ENCODE data around the gene HPGD. TPM values are rescaled to one million over a fixed set of nuclear protein-coding genes. Genes with fewer than 3 reads are reported as not detected.

Gene HPGD
- total RNA-seq, 6 donors from 2014 or later = 39.8 to 181 (median 72.5) TPM

DNA sequence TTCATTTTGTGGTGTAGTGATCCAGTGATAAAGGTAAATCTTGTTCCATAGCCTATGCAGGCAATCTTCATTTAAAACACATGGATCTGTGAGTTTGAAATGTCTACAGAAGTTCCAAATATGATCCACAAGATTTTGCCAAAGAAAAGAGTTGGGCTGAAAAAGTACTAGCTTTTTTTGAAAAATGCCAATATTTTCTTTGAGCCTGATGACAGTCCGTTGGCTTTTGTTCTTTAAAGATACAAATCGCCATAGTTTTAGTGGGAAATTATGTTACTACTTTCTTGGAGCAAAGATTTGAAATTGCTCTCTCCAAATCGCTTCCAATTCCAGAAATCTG, 71.5 kb downstream of the HPGD start:
- H3K4me3 ChIP-seq = no peak overlapping the region
- no peaks in the 10 kb centered on the region for H3K27me3 ChIP-seq
- ATAC-seq (ENCODE audit: low FRiP score in 2 of 2) (no peak), DNase-seq (no peak)
- H3K9me3 ChIP-seq = no peaks in the 10 kb centered on the region
- H3K4me1 ChIP-seq = no peaks in the 10 kb centered on the region
- H3K27ac ChIP-seq = no peak overlapping the region
- TF ChIP-seq EP300 (IDR thresholded peaks at IDR 0.05) = no peak
- TF ChIP-seq, protein P1, sequence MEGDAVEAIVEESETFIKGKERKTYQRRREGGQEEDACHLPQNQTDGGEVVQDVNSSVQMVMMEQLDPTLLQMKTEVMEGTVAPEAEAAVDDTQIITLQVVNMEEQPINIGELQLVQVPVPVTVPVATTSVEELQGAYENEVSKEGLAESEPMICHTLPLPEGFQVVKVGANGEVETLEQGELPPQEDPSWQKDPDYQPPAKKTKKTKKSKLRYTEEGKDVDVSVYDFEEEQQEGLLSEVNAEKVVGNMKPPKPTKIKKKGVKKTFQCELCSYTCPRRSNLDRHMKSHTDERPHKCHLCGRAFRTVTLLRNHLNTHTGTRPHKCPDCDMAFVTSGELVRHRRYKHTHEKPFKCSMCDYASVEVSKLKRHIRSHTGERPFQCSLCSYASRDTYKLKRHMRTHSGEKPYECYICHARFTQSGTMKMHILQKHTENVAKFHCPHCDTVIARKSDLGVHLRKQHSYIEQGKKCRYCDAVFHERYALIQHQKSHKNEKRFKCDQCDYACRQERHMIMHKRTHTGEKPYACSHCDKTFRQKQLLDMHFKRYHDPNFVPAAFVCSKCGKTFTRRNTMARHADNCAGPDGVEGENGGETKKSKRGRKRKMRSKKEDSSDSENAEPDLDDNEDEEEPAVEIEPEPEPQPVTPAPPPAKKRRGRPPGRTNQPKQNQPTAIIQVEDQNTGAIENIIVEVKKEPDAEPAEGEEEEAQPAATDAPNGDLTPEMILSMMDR (IDR thresholded peaks at IDR 0.05) = no peak
- no peak for TF ChIP-seq POLR2AphosphoS5 (IDR thresholded peaks at IDR 0.05)
- TF ChIP-seq POLR2A (IDR thresholded peaks at IDR 0.05) = no peak
- no peaks in the 10 kb centered on the region for H3K36me3 ChIP-seq
- WGBS, 2 donors = 82 to 95% methylated on average over 3 of the region's 3 CpGs

DNA sequence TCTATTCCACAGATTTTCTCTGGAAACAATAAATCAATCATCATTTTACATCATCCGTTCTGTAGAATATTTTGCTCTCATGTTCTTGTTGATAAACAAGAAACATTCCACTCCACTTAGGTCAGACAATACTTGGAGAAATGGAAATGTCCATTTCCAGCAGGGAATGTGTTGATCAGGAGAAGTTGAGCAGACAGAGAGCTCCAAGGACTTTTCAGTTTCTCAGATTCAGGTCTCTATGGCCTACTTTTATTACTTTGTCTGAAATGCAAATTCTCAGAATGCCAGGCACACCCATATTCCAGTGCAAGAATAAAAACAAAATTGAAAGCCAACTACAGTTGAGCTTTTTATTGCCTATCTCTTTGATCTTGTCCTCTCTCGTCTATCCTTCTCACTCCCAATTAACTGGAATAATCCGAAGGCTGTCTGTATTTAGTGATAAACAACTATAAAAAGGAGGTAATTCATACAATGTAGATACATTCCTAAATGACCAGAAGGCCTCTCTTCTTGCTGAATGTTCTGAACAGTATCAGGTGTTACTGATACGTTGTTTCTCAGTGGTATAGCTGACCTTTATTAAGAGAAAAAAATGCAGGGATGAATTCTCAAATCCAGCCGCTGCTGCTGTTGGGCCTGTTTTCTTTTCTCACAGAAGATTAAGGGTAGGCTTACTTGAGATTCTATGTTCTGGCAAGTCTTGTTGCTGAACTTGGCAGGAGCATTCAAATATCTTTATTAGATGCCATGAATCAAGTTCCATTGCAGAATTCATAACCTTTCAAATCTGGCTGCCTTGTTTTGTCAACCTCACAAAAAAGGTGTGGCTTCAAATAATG, 72.1 kb downstream of the HPGD start:
- no peak for DNase-seq

DNA sequence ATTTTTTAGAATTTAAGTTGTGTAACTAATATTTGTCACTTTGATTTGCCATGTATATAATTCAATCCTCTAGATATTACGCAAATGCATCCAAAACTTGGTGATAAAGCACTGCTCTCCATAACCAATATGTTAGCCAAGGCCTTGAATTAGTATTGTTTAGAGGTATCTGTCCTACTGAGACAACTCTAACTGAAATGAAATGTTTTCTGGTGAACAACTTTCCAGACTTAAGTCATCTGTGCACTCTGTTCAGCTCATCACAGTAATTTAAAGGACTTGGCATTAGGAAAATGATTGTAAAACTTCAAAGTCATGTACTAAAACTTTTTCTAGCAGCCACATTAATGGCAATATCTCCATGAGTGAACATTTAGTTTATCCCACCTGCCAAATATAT, 73.1 kb downstream of the HPGD start:
- WGBS, 2 donors = 100% methylated on average over 1 of the region's 1 CpG
- Histone ChIP-seq H3K9me3 (no peaks in the 10 kb centered on the region), H3K27ac (no peak overlapping the region), H3K4me1 (no peaks in the 10 kb centered on the region), H3K4me3 (no peak overlapping the region), H3K36me3 (no peaks in the 10 kb centered on the region), H3K27me3 (no peaks in the 10 kb centered on the region)
- ATAC-seq (ENCODE audit: low FRiP score in 2 of 2) (no peak), DNase-seq (no peak)
- TF ChIP-seq, protein P1 (IDR thresholded peaks at IDR 0.05) = no peak
- TF ChIP-seq POLR2A (IDR thresholded peaks at IDR 0.05) = no peak
- no peak for TF ChIP-seq EP300 (IDR thresholded peaks at IDR 0.05)

More for the DNA sequence above, 72.1 kb downstream of the HPGD start:
- no peak for TF ChIP-seq POLR2AphosphoS5 (IDR thresholded peaks at IDR 0.05)
- TF ChIP-seq POLR2A (IDR thresholded peaks at IDR 0.05) = no peak
- no peak for TF ChIP-seq EP300 (IDR thresholded peaks at IDR 0.05)
- TF ChIP-seq, protein P1 (IDR thresholded peaks at IDR 0.05) = no peak
- Histone ChIP-seq H3K36me3 (no peaks in the 10 kb centered on the region), H3K4me3 (no peak overlapping the region), H3K9me3 (no peaks in the 10 kb centered on the region), H3K27ac (no peak overlapping the region), H3K27me3 (no peaks in the 10 kb centered on the region), H3K4me1 (no peaks in the 10 kb centered on the region)
- ATAC-seq (ENCODE audit: low FRiP score in 2 of 2) = no peak
- WGBS, 2 donors = 64 to 68% methylated on average over 5 of the region's 5 CpGs

- TF ChIP-seq EP300 (IDR thresholded peaks at IDR 0.05) (no peak), POLR2A (IDR thresholded peaks at IDR 0.05) (no peak), POLR2AphosphoS5 (IDR thresholded peaks at IDR 0.05) (no peak)
- TF ChIP-seq, protein P1 (IDR thresholded peaks at IDR 0.05) = no peak
- 38 to 50% methylated on average over 1 of the region's 1 CpG for WGBS, 2 donors
- Histone ChIP-seq H3K4me3 (no peak overlapping the region), H3K36me3 (no peaks in the 10 kb centered on the region), H3K27ac (no peak overlapping the region), H3K4me1 (no peaks in the 10 kb centered on the region), H3K9me3 (no peaks in the 10 kb centered on the region), H3K27me3 (no peaks in the 10 kb centered on the region)
- ATAC-seq (ENCODE audit: low FRiP score in 2 of 2) (no peak), DNase-seq (no peak)
Observed at GRCh38 chr4:174444390-174444789, 77.9 kb downstream of the HPGD start.

Other genes with a start within 250 kb of the HPGD start
- 10 to 100 TPM; 13.5 to 48.9 (median 26.1) TPM for gene FBXO8, start 238.8 kb downstream of the HPGD start, total RNA-seq
- gene CEP44, start 238.6 kb downstream of the HPGD start, total RNA-seq = 10 to 100 TPM in 5 of 6 donors, 1 to 10 TPM in 1; 9.9 to 33.1 (median 12.7) TPM